GM23338 (cell line): ENCODE results near the gene SSTR3. TPM values are rescaled to one million over a fixed set of nuclear protein-coding genes. Genes with fewer than 3 reads are reported as not detected.
"Not testable (repeated sequence)": the region's sequence is repeated elsewhere in the genome, so short reads cannot be mapped to it uniquely, and the experiment has no call there.

Experiments
- ATAC-seq: fragments of 200-7000 bp; cut with Tn5 transposase; 3 replicates; pipeline ENCODE4 v1.9.1; 2020
- DNase-seq: peaks from one replicate; pipeline ENCODE4 v3.0.0-alpha.2; 2015; ENCODE audit warnings: low spot score
- H2AFZ ChIP-seq: fragments of 200-600 bp; sonication (generic); 2 replicates; pipeline ENCODE4 v1.8.0; 2016; ENCODE audit warnings: antibody characterized with exemption, mild to moderate bottlenecking, moderate library complexity
- H3F3A ChIP-seq: fragments of 200-600 bp; sonication (generic); replicated peaks from 2 replicates; pipeline ENCODE4 v1.8.0; 2017; ENCODE audit warnings: antibody characterized with exemption, mixed run types, low read depth
- H3K27ac ChIP-seq: fragments of 200-600 bp; sonication (generic); 2 replicates; pipeline ENCODE4 v1.6.1; 2016; ENCODE audit warnings: low read depth
- H3K27me3 ChIP-seq: fragments of 200-600 bp; sonication (generic); 2 replicates; pipeline ENCODE4 v1.8.0; 2016; ENCODE audit warnings: mild to moderate bottlenecking, mixed run types, moderate library complexity; ENCODE audit not compliant: insufficient read depth
- H3K36me3 ChIP-seq: fragments of 200-600 bp; sonication (generic); 2 replicates; pipeline ENCODE4 v1.8.0; 2016; ENCODE audit warnings: mild to moderate bottlenecking; ENCODE audit not compliant: insufficient read depth
- H3K4me1 ChIP-seq: fragments of 200-600 bp; sonication (generic); 2 replicates; pipeline ENCODE4 v1.8.0; 2016; ENCODE audit warnings: mild to moderate bottlenecking, moderate library complexity; ENCODE audit not compliant: insufficient read depth
- H3K4me2 ChIP-seq: fragments of 200-600 bp; sonication (generic); 2 replicates; pipeline ENCODE4 v1.7.1; 2017; ENCODE audit warnings: mixed run types
- H3K4me3 ChIP-seq: fragments of 200-600 bp; sonication (generic); 2 replicates; pipeline ENCODE4 v1.6.1; 2016; ENCODE audit warnings: mixed run types
- H3K79me2 ChIP-seq: fragments of 200-600 bp; sonication (generic); replicated peaks from 2 replicates; pipeline ENCODE4 v1.8.0; 2017; ENCODE audit warnings: mild to moderate bottlenecking; ENCODE audit not compliant: insufficient read depth
- H3K9me2 ChIP-seq: fragments of 200-600 bp; sonication (generic); 2 replicates; pipeline ENCODE4 v1.8.0; 2017; ENCODE audit not compliant: insufficient read depth
- H4K20me1 ChIP-seq: fragments of 200-600 bp; sonication (generic); replicated peaks from 2 replicates; pipeline ENCODE4 v1.8.0; 2017; ENCODE audit warnings: mild to moderate bottlenecking; ENCODE audit not compliant: insufficient read depth
- H3K27ac Mint-ChIP-seq: 2 replicates; pipeline ENCODE4 v1.8.0; 2020; ENCODE audit warnings: inconsistent platforms, mild to moderate bottlenecking, moderate library complexity, mixed read lengths
- H3K27me3 Mint-ChIP-seq: 3 replicates; pipeline ENCODE4 v1.8.0; 2022; ENCODE audit warnings: low read depth, mild to moderate bottlenecking, moderate library complexity, mixed read lengths, inconsistent platforms; ENCODE audit not compliant: insufficient read depth, poor library complexity
- H3K36me3 Mint-ChIP-seq: 3 replicates; pipeline ENCODE4 v1.8.0; 2021; ENCODE audit warnings: low read depth, mild to moderate bottlenecking, inconsistent platforms, moderate library complexity, mixed read lengths
- H3K4me1 Mint-ChIP-seq: 3 replicates; pipeline ENCODE4 v1.8.0; 2020; ENCODE audit warnings: mild to moderate bottlenecking, inconsistent platforms, mixed read lengths
- H3K4me3 Mint-ChIP-seq: 3 replicates; pipeline ENCODE4 v1.8.0; 2021; ENCODE audit warnings: moderate library complexity, mild to moderate bottlenecking, inconsistent platforms, mixed read lengths
- H3K9me3 Mint-ChIP-seq: 3 replicates; pipeline ENCODE4 v1.8.0; 2020; ENCODE audit warnings: moderate library complexity, mild to moderate bottlenecking, inconsistent platforms, mixed read lengths
- CREB1 ChIP-seq: fragments of 250-450 bp; sonication (Bioruptor Pico); IDR thresholded peaks from 2 replicates; pipeline ENCODE4 v1.5.0; 2020; ENCODE audit warnings: low read depth, mild to moderate bottlenecking, moderate library complexity
- CTCF ChIP-seq, 2 experiments: fragments of 200-600 bp in 1 of 2; sonication (generic) in 1 of 2; conservative IDR thresholded peaks; 2 replicates each; pipeline versions ENCODE4 v1.5.1 to v1.6.1; 2016 to 2017; ENCODE audit warnings: antibody characterized with exemption in 2 of 2, low read depth in 2 of 2, mild to moderate bottlenecking in 2 of 2, moderate library complexity in 1 of 2
- EZH2 ChIP-seq: fragments of 200-600 bp; sonication (generic); IDR thresholded peaks from one replicate; pipeline ENCODE4 v1.8.0; 2017; ENCODE audit warnings: antibody characterized with exemption, mild to moderate bottlenecking, low read depth; ENCODE audit not compliant: unreplicated experiment
- NANOG ChIP-seq: IDR thresholded peaks from 2 replicates; pipeline ENCODE4 v1.6.1; 2016; ENCODE audit warnings: antibody characterized with exemption, borderline replicate concordance
- POLR2AphosphoS5 ChIP-seq: IDR thresholded peaks from 2 replicates; pipeline ENCODE4 v1.6.1; 2016; ENCODE audit warnings: antibody characterized with exemption, low read depth
- REST ChIP-seq: IDR thresholded peaks from one replicate; pipeline ENCODE4 v1.6.1; 2018; ENCODE audit warnings: antibody characterized with exemption; ENCODE audit not compliant: unreplicated experiment
- STAT1 ChIP-seq: IDR thresholded peaks from one replicate; pipeline ENCODE4 v1.6.1; 2016; ENCODE audit warnings: antibody characterized with exemption; ENCODE audit not compliant: unreplicated experiment
- polyA plus RNA-seq: library from polyadenylated mRNA; unstranded; fragments of >200 nt; fragmentation: Nextera tagmentation; extraction: Ambion mirVana; gene quantifications from 2 replicates; pipeline ENCODE4 v1.2.1, GENCODE V29; 2016
- total RNA-seq: library from RNA; depleted of rRNA; stranded (reverse); fragments of >200 nt; shearing (Covaris generic); gene quantifications from 2 replicates; pipeline ENCODE4 v1.2.3, GENCODE V29; 2014
- TF ChIP-seq, protein P1 (sequence below): fragments of 250-450 bp; sonication (Bioruptor Pico); IDR thresholded peaks from 2 replicates; pipeline ENCODE4 v1.5.0; 2020; ENCODE audit warnings: mild to moderate bottlenecking, moderate library complexity

The SSTR3 gene
- total and polyA plus RNA-seq, 2 experiments from 2014 or later, result 0.66 TPM; not detected in 1

GRCh38 chr22:37233751-37234631 lies 21.7 kb upstream of the SSTR3 start:
- Histone ChIP-seq H3K36me3 (no peaks in the 10 kb centered on the region), H3K9me2 (no peaks in the 10 kb centered on the region), H3K4me1 (no peaks in the 10 kb centered on the region), H3K27me3 (no peaks in the 10 kb centered on the region), H3K27ac (no peak overlapping the region), H2AFZ (no peak overlapping the region), H3K4me3 (no peak overlapping the region), H3F3A (no peaks in the 10 kb centered on the region), H3K4me2 (no peak overlapping the region), H3K79me2 (no peaks in the 10 kb centered on the region), H4K20me1 (no peaks in the 10 kb centered on the region)
- Mint-ChIP-seq H3K27me3 (peaks cover 18% of the 10 kb centered on the region), H3K36me3 (no peaks in the 10 kb centered on the region), H3K4me3 (no peak overlapping the region), H3K27ac (no peak overlapping the region; the same call in 1 of the 2 replicates), H3K4me1 (peaks cover 12% of the 10 kb centered on the region), H3K9me3 (no peaks in the 10 kb centered on the region)
- TF ChIP-seq CTCF (conservative IDR thresholded peaks at IDR 0.05; ENCODE audit: low read depth in 2 of 2) (no peak), CREB1 (no peak), STAT1 (no peak), REST (no peak), NANOG (no peak), EZH2 (no peak), POLR2AphosphoS5 (no peak)
- TF ChIP-seq, protein P1, sequence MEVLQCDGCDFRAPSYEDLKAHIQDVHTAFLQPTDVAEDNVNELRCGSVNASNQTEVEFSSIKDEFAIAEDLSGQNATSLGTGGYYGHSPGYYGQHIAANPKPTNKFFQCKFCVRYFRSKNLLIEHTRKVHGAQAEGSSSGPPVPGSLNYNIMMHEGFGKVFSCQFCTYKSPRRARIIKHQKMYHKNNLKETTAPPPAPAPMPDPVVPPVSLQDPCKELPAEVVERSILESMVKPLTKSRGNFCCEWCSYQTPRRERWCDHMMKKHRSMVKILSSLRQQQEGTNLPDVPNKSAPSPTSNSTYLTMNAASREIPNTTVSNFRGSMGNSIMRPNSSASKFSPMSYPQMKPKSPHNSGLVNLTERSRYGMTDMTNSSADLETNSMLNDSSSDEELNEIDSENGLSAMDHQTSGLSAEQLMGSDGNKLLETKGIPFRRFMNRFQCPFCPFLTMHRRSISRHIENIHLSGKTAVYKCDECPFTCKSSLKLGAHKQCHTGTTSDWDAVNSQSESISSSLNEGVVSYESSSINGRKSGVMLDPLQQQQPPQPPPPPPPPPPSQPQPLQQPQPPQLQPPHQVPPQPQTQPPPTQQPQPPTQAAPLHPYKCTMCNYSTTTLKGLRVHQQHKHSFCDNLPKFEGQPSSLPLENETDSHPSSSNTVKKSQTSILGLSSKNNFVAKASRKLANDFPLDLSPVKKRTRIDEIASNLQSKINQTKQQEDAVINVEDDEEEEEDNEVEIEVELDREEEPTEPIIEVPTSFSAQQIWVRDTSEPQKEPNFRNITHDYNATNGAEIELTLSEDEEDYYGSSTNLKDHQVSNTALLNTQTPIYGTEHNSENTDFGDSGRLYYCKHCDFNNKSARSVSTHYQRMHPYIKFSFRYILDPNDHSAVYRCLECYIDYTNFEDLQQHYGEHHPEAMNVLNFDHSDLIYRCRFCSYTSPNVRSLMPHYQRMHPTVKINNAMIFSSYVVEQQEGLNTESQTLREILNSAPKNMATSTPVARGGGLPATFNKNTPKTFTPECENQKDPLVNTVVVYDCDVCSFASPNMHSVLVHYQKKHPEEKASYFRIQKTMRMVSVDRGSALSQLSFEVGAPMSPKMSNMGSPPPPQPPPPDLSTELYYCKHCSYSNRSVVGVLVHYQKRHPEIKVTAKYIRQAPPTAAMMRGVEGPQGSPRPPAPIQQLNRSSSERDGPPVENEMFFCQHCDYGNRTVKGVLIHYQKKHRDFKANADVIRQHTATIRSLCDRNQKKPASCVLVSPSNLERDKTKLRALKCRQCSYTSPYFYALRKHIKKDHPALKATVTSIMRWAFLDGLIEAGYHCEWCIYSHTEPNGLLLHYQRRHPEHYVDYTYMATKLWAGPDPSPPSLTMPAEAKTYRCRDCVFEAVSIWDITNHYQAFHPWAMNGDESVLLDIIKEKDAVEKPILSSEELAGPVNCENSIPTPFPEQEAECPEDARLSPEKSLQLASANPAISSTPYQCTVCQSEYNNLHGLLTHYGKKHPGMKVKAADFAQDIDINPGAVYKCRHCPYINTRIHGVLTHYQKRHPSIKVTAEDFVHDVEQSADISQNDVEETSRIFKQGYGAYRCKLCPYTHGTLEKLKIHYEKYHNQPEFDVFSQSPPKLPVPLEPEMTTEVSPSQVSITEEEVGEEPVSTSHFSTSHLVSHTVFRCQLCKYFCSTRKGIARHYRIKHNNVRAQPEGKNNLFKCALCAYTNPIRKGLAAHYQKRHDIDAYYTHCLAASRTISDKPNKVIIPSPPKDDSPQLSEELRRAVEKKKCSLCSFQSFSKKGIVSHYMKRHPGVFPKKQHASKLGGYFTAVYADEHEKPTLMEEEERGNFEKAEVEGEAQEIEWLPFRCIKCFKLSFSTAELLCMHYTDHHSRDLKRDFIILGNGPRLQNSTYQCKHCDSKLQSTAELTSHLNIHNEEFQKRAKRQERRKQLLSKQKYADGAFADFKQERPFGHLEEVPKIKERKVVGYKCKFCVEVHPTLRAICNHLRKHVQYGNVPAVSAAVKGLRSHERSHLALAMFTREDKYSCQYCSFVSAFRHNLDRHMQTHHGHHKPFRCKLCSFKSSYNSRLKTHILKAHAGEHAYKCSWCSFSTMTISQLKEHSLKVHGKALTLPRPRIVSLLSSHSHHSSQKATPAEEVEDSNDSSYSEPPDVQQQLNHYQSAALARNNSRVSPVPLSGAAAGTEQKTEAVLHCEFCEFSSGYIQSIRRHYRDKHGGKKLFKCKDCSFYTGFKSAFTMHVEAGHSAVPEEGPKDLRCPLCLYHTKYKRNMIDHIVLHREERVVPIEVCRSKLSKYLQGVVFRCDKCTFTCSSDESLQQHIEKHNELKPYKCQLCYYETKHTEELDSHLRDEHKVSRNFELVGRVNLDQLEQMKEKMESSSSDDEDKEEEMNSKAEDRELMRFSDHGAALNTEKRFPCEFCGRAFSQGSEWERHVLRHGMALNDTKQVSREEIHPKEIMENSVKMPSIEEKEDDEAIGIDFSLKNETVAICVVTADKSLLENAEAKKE (CRISPR knock-in tag), result no peak
- ATAC-seq (no peak), DNase-seq (no peak)

- H3K27me3 ChIP-seq, H3K36me3 ChIP-seq, H3K79me2 ChIP-seq, H3K27ac ChIP-seq, H3K4me3 ChIP-seq, H3K27ac Mint-ChIP-seq, H3K4me2 ChIP-seq, H3K9me3 Mint-ChIP-seq, H4K20me1 ChIP-seq, H3K4me1 Mint-ChIP-seq, ATAC-seq, H3K4me3 Mint-ChIP-seq, H3K4me1 ChIP-seq, DNase-seq, H3K36me3 Mint-ChIP-seq, H2AFZ ChIP-seq, H3F3A ChIP-seq, H3K9me2 ChIP-seq: not testable (repeated sequence)
- H3K27me3 Mint-ChIP-seq, result peaks cover 17% of the 10 kb centered on the region
Measured at GRCh38 chr22:37233371-37233750, 21.1 kb upstream of the SSTR3 start.
